Measurements from ENCODE around the gene MYT1. TPM values are rescaled to one million over a fixed set of nuclear protein-coding genes. Genes with fewer than 3 reads are reported as not detected.

MYT1 gene
- total and polyA plus RNA-seq, 2 of the 8 experiments (the other 6 are each of a cell fraction or from before 2014, with no cell fraction given) = 0.63 to 2.0 TPM

- TF ChIP-seq SIX5 (IDR thresholded peaks at IDR 0.05; ENCODE audit: low read depth, low read length) = no peak
- TF ChIP-seq ATF3 (IDR thresholded peaks at IDR 0.05; ENCODE audit: insufficient read depth, low read depth, low read length) = no peak
- no peak for TF ChIP-seq NRF1 (IDR thresholded peaks at IDR 0.05; ENCODE audit: low read depth, low read length)
- TF ChIP-seq CHD7 (IDR thresholded peaks at IDR 0.05; ENCODE audit: insufficient replicate concordance, low read length) = no peak
- no peak for TF ChIP-seq POLR2AphosphoS5 (IDR thresholded peaks at IDR 0.05; ENCODE audit: low read depth, low read length)
- TF ChIP-seq ASH2L (IDR thresholded peaks at IDR 0.05; ENCODE audit: low read length) = no peak
- TF ChIP-seq CHD2 (IDR thresholded peaks at IDR 0.05; ENCODE audit: low read length) = no peak
- TF ChIP-seq HDAC2 (IDR thresholded peaks at IDR 0.05; ENCODE audit: borderline replicate concordance in 1 of 2, low read depth in 2 of 2, low read length in 2 of 2) = no peak
- no peak for TF ChIP-seq EZH2 (IDR thresholded peaks at IDR 0.05; ENCODE audit: low read depth, low read length, severe bottlenecking)
- no peak for TF ChIP-seq SP4 (IDR thresholded peaks at IDR 0.05; ENCODE audit: low read length)
These were observed 4.9 kb downstream of the MYT1 start (continued) for GRCh38 chr20:64169091-64169560.

All from H1 (cell line).